Mucosa of gallbladder (tissue), 1 donor: Measurements from ENCODE around the gene LRRC8C. TPM values are rescaled to one million over a fixed set of nuclear protein-coding genes. Genes with fewer than 3 reads are reported as not detected.
A peak's percentile ranks its signal among the peaks of the same experiment; 100 is the strongest.

Experiments used
- DNase-seq: peaks from one replicate; pipeline ENCODE4 v3.0.0-alpha.2; 2020; ENCODE audit warnings: low spot score
- total RNA-seq: library from RNA; stranded (reverse); gene quantifications from one replicate; pipeline ENCODE4 v1.2.1, GENCODE V29; 2021
- donor health status: DM: no; HTN: no; CAD: no.

The LRRC8C gene
- total RNA-seq, 1 donor from 2014 or later, result 6.0 TPM

- no peak for DNase-seq
These were observed 99.8 kb downstream of the LRRC8C start for GRCh38 chr1:89732643-89733222.

GRCh38 chr1:89733748-89734147, 100.8 kb downstream of the LRRC8C start:
- no peak for DNase-seq

- DNase-seq, result no peak
These were observed 101.5 kb downstream of the LRRC8C start for GRCh38 chr1:89734442-89734841.

- DNase-seq, result no peak
These were observed 102.6 kb downstream of the LRRC8C start for GRCh38 chr1:89735479-89735878.

GRCh38 chr1:89736937-89737733, 104.2 kb downstream of the LRRC8C start:
- no peak for DNase-seq

GRCh38 chr1:89737985-89738510, 105.1 kb downstream of the LRRC8C start:
- DNase-seq, result no peak

GRCh38 chr1:89739013-89739843, 106.3 kb downstream of the LRRC8C start:
- no peak for DNase-seq

GRCh38 chr1:89739844-89740216, 106.9 kb downstream of the LRRC8C start:
- no peak for DNase-seq

- DNase-seq, result no peak
These were observed 110.9 kb downstream of the LRRC8C start for GRCh38 chr1:89743788-89744187.

- no peak for DNase-seq
These were observed 113.7 kb downstream of the LRRC8C start for GRCh38 chr1:89746424-89747149.

GRCh38 chr1:89753761-89754160, 120.8 kb downstream of the LRRC8C start:
- no peak for DNase-seq

- no peak for DNase-seq
These were observed 121.6 kb downstream of the LRRC8C start for GRCh38 chr1:89754518-89754917.

GRCh38 chr1:89755591-89755990, 122.7 kb downstream of the LRRC8C start:
- DNase-seq, result no peak

- DNase-seq, result no peak
These were observed 124.6 kb downstream of the LRRC8C start for GRCh38 chr1:89757532-89757931.

GRCh38 chr1:89758156-89758555, 125.2 kb downstream of the LRRC8C start:
- no peak for DNase-seq

GRCh38 chr1:89759036-89759435, 126.1 kb downstream of the LRRC8C start:
- no peak for DNase-seq

GRCh38 chr1:89760496-89760895, 127.6 kb downstream of the LRRC8C start:
- no peak for DNase-seq

- no peak for DNase-seq
These were observed 128.4 kb downstream of the LRRC8C start for GRCh38 chr1:89761338-89761737.

GRCh38 chr1:89761901-89762300, 129.0 kb downstream of the LRRC8C start:
- DNase-seq, result no peak

- no peak for DNase-seq
These were observed 129.5 kb downstream of the LRRC8C start for GRCh38 chr1:89762386-89762778.

GRCh38 chr1:89762779-89763648, 130.1 kb downstream of the LRRC8C start:
- DNase-seq, result peak; percentile 84
